Activated CD4-positive, alpha-beta T cell treated with anti-CD3 and anti-CD28 coated beads for 4 hours (primary cell): ENCODE data around the gene MAML2.

Experiments used
- DNase-seq, 2 donors: peaks; one replicate each; pipeline ENCODE4 v3.0.0-alpha.2; 2020

The MAML2 gene

GRCh38 chr11:96232132-96232531 is 110.9 kb downstream of the MAML2 start:
- no peak for DNase-seq

- no peak for DNase-seq
Measured at GRCh38 chr11:96230686-96231085, 112.3 kb downstream of the MAML2 start.

GRCh38 chr11:96229354-96229977 is 113.5 kb downstream of the MAML2 start:
- no peak for DNase-seq

- no peak for DNase-seq
Measured at GRCh38 chr11:96228910-96229309, 114.1 kb downstream of the MAML2 start.

GRCh38 chr11:96228473-96228891 is 114.5 kb downstream of the MAML2 start:
- no peak for DNase-seq

- no peak for DNase-seq
Measured at GRCh38 chr11:96227244-96227643, 115.8 kb downstream of the MAML2 start.

GRCh38 chr11:96223083-96223482 is 119.9 kb downstream of the MAML2 start:
- DNase-seq, result no peak

- DNase-seq, result no peak
Measured at GRCh38 chr11:96222102-96222501, 120.9 kb downstream of the MAML2 start.

- DNase-seq, result no peak
Measured at GRCh38 chr11:96221244-96222070, 121.5 kb downstream of the MAML2 start.

GRCh38 chr11:96219981-96220623 is 122.9 kb downstream of the MAML2 start:
- DNase-seq, result no peak

GRCh38 chr11:96218901-96219300 is 124.1 kb downstream of the MAML2 start:
- DNase-seq, result no peak

- no peak for DNase-seq
Measured at GRCh38 chr11:96218006-96218405, 125.0 kb downstream of the MAML2 start.

- DNase-seq, result no peak
Measured at GRCh38 chr11:96217206-96217605, 125.8 kb downstream of the MAML2 start.

GRCh38 chr11:96215826-96216225 is 127.2 kb downstream of the MAML2 start:
- no peak for DNase-seq

- no peak for DNase-seq
Measured at GRCh38 chr11:96215110-96215782, 127.7 kb downstream of the MAML2 start.

- DNase-seq, result no peak
Measured at GRCh38 chr11:96214777-96215109, 128.3 kb downstream of the MAML2 start.

- no peak for DNase-seq
Measured at GRCh38 chr11:96213500-96213899, 129.5 kb downstream of the MAML2 start.

- peak; percentile 43 to 48 for DNase-seq
Measured at GRCh38 chr11:96211436-96211835, 131.6 kb downstream of the MAML2 start.

GRCh38 chr11:96207459-96208449 is 135.2 kb downstream of the MAML2 start:
- no peak for DNase-seq

- DNase-seq, result no peak
Measured at GRCh38 chr11:96206955-96207354, 136.0 kb downstream of the MAML2 start.

- no peak for DNase-seq
Measured at GRCh38 chr11:96205460-96205809, 137.6 kb downstream of the MAML2 start.

- DNase-seq, result peak in 1 of 2 donors; percentile 50
Measured at GRCh38 chr11:96204721-96205459, 138.1 kb downstream of the MAML2 start.
